ENCODE data around the gene RPS25. TPM values are rescaled to one million over a fixed set of nuclear protein-coding genes. Genes with fewer than 3 reads are reported as not detected.

RPS25 gene
- polyA plus RNA-seq, 1 of the 3 experiments (the other 2 are of a cell fraction) = 2,688 TPM

DNA sequence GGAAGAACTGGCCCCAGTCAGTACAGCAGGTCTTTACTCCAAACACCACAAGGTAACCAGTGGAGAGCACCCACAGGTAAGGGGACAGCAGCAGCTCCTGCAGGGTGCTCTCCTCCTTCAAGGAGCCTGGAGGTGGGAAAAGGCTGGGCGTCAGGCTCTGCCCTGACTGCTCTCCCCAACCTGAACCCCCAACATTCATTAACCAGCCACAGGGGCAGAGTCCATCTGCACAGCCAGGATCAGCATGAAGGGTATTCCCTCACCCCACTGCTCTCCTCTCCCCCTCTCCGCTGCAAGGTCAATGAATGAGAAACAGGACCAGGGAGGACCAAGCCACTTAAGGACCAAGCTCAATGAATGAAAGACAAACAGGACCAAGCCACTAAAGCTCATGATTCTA lies 8.8 kb upstream of the RPS25 start:
- H3K9ac ChIP-seq = no peak overlapping the region
- H3K9me2 ChIP-seq = no peaks in the 10 kb centered on the region
- WGBS (ENCODE audit: low lambda C conversion rate) = 95% methylated on average over 2 of the region's 2 CpGs
- H3K9me3 ChIP-seq = no peaks in the 10 kb centered on the region
- H3K79me2 ChIP-seq (ENCODE audit: insufficient read depth) = peaks cover 7% of the 10 kb centered on the region; the same call in 1 of the 2 replicates
- H3K27ac ChIP-seq (ENCODE audit: low read depth in 2 of 2, low read length in 1 of 2) = no peak overlapping the region
- H3K4me2 ChIP-seq = no peak overlapping the region
- CTCF ChIA-PET = interaction anchor here (1.2 to 1.4 kb wide), 2 partner anchors 17 to 68 kb away, joined by 3 read pairs; no protein-coding TSS in a partner anchor
- DNase-seq = no peak
- H3K36me3 ChIP-seq (replicated peaks in 1 of 2; ENCODE audit: control insufficient read depth in 1 of 2, insufficient read depth in 2 of 2, low read length in 1 of 2) = peaks cover 16 to 34% of the 10 kb centered on the region in 2 experiments
- peaks cover 12 to 15% of the 10 kb centered on the region in 2 experiments; a peak in 3 of 4 replicates for H3K4me1 ChIP-seq (ENCODE audit: control insufficient read depth in 1 of 2, insufficient read depth in 2 of 2, low read depth in 1 of 2, low read length in 1 of 2)
- no peaks in the 10 kb centered on the region for H4K20me1 ChIP-seq (ENCODE audit: insufficient read depth)
- no peaks in the 10 kb centered on the region for H3K27me3 ChIP-seq (ENCODE audit: insufficient read depth)
- TF ChIP-seq CHD2 (IDR thresholded peaks at IDR 0.05; ENCODE audit: low read length, partially characterized antibody) (no peak), FOSL2 (IDR thresholded peaks at IDR 0.05; ENCODE audit: borderline replicate concordance, low read depth) (no peak)
- TF ChIP-seq, protein P1, sequence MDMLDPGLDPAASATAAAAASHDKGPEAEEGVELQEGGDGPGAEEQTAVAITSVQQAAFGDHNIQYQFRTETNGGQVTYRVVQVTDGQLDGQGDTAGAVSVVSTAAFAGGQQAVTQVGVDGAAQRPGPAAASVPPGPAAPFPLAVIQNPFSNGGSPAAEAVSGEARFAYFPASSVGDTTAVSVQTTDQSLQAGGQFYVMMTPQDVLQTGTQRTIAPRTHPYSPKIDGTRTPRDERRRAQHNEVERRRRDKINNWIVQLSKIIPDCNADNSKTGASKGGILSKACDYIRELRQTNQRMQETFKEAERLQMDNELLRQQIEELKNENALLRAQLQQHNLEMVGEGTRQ (IDR thresholded peaks at IDR 0.05; ENCODE audit: borderline replicate concordance, low read depth, low read length) = no peak
- TF ChIP-seq, protein P2, sequence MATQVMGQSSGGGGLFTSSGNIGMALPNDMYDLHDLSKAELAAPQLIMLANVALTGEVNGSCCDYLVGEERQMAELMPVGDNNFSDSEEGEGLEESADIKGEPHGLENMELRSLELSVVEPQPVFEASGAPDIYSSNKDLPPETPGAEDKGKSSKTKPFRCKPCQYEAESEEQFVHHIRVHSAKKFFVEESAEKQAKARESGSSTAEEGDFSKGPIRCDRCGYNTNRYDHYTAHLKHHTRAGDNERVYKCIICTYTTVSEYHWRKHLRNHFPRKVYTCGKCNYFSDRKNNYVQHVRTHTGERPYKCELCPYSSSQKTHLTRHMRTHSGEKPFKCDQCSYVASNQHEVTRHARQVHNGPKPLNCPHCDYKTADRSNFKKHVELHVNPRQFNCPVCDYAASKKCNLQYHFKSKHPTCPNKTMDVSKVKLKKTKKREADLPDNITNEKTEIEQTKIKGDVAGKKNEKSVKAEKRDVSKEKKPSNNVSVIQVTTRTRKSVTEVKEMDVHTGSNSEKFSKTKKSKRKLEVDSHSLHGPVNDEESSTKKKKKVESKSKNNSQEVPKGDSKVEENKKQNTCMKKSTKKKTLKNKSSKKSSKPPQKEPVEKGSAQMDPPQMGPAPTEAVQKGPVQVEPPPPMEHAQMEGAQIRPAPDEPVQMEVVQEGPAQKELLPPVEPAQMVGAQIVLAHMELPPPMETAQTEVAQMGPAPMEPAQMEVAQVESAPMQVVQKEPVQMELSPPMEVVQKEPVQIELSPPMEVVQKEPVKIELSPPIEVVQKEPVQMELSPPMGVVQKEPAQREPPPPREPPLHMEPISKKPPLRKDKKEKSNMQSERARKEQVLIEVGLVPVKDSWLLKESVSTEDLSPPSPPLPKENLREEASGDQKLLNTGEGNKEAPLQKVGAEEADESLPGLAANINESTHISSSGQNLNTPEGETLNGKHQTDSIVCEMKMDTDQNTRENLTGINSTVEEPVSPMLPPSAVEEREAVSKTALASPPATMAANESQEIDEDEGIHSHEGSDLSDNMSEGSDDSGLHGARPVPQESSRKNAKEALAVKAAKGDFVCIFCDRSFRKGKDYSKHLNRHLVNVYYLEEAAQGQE (IDR thresholded peaks at IDR 0.05; ENCODE audit: low read depth, low read length) = no peak
- TF ChIP-seq, protein P3, sequence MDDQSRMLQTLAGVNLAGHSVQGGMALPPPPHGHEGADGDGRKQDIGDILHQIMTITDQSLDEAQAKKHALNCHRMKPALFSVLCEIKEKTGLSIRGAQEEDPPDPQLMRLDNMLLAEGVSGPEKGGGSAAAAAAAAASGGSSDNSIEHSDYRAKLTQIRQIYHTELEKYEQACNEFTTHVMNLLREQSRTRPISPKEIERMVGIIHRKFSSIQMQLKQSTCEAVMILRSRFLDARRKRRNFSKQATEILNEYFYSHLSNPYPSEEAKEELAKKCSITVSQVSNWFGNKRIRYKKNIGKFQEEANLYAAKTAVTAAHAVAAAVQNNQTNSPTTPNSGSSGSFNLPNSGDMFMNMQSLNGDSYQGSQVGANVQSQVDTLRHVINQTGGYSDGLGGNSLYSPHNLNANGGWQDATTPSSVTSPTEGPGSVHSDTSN (IDR thresholded peaks at IDR 0.05) = no peak
- POLR2A ChIA-PET = no interaction called here
- H3K4me3 ChIP-seq (ENCODE audit: low read depth in 2 of 2, low read length in 1 of 2) = no peak overlapping the region
- H2AFZ ChIP-seq (ENCODE audit: low read depth) = no peak overlapping the region
- H3F3A ChIP-seq (replicated peaks; ENCODE audit: insufficient read depth) = peaks cover 12% of the 10 kb centered on the region

DNA sequence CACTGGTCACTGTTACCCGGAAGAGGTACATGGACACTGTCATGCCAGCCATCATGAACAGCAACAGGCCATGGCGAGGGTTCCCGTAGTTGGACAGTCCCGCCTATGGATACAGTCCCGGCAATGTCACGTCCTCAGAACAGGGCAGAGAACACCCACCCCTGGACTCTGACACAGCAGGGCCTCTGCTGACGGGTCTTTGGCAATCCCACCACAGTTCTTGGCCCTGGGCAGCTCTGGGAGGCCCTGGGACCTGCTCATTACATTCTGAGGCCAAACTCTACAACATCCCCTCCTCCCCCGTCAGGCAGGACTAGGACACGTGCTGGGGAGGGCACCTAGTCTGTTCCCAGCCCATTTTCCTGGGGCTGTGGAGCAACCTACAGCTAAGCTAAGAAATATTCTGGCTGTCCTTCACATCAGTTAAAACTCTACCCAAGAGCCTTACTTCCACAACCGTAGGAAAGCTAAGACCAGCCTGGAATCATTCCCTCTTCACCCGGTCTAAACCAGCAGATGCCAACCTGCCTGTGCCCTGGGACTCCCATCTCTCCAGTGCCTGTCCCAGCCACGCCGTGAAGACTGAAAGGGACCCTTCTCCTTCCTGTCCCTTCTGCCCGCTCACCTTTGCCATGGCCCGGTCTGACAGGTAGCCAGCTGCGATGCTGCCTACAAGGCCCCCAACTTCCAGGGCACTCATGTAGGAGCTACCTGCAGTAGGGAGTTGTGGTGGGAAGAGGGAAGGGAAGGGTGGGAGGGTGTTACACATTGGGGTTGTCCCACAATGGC lies 8.0 kb upstream of the RPS25 start:
- Histone ChIP-seq H3K79me2 (ENCODE audit: insufficient read depth) (peaks cover 15% of the 10 kb centered on the region; the same call in 1 of the 2 replicates), H3K27ac (ENCODE audit: low read depth in 2 of 2, low read length in 1 of 2) (no peak overlapping the region), H3K4me2 (no peak overlapping the region), H3K9me2 (no peaks in the 10 kb centered on the region), H3K4me3 (ENCODE audit: low read depth in 2 of 2, low read length in 1 of 2) (no peak overlapping the region), H3K4me1 (ENCODE audit: control insufficient read depth in 1 of 2, insufficient read depth in 2 of 2, low read depth in 1 of 2, low read length in 1 of 2) (peaks cover 12 to 15% of the 10 kb centered on the region in 2 experiments; a peak in 3 of 4 replicates), H4K20me1 (ENCODE audit: insufficient read depth) (no peaks in the 10 kb centered on the region), H3K36me3 (replicated peaks in 1 of 2; ENCODE audit: control insufficient read depth in 1 of 2, insufficient read depth in 2 of 2, low read length in 1 of 2) (peaks cover 22 to 40% of the 10 kb centered on the region in 2 experiments), H3F3A (replicated peaks; ENCODE audit: insufficient read depth) (peaks cover 12% of the 10 kb centered on the region), H3K27me3 (ENCODE audit: insufficient read depth) (no peaks in the 10 kb centered on the region), H3K9ac (no peak overlapping the region), H2AFZ (ENCODE audit: low read depth) (no peak overlapping the region), H3K9me3 (no peaks in the 10 kb centered on the region)
- no peak for DNase-seq
- ChIA-PET CTCF (interaction anchor here (1.4 kb wide), 1 partner anchor 19 kb away, joined by 3 read pairs; no protein-coding TSS in a partner anchor), POLR2A (interaction anchor here (0.8 to 1.4 kb wide), 2 partner anchors 11 to 30 kb away, joined by 3 read pairs; no protein-coding TSS in a partner anchor)
- 94% methylated on average over 12 of the region's 16 CpGs for WGBS (ENCODE audit: low lambda C conversion rate)
- TF ChIP-seq JUND (IDR thresholded peaks at IDR 0.05) = no peak
- TF ChIP-seq RAD21 (IDR thresholded peaks at IDR 0.05; ENCODE audit: low read length) = no peak
- TF ChIP-seq RFX5 (IDR thresholded peaks at IDR 0.05; ENCODE audit: low read length) = no peak
- no peak for TF ChIP-seq FOXM1 (IDR thresholded peaks at IDR 0.05; ENCODE audit: low read depth)
- TF ChIP-seq YY1 (IDR thresholded peaks at IDR 0.05; ENCODE audit: low read depth) = no peak
- TF ChIP-seq, protein P4, sequence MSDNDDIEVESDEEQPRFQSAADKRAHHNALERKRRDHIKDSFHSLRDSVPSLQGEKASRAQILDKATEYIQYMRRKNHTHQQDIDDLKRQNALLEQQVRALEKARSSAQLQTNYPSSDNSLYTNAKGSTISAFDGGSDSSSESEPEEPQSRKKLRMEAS (IDR thresholded peaks at IDR 0.05; ENCODE audit: low read depth) = no peak
- no peak for TF ChIP-seq EZH2phosphoT487 (IDR thresholded peaks at IDR 0.05; ENCODE audit: borderline replicate concordance, low read depth)
- TF ChIP-seq GABPA (IDR thresholded peaks at IDR 0.05; ENCODE audit: low read depth) = no peak
- TF ChIP-seq, protein P2 (IDR thresholded peaks at IDR 0.05; ENCODE audit: low read depth, low read length) = no peak
- no peak for TF ChIP-seq CHD2 (IDR thresholded peaks at IDR 0.05; ENCODE audit: low read length, partially characterized antibody)
- TF ChIP-seq MEF2A (IDR thresholded peaks at IDR 0.05; ENCODE audit: borderline replicate concordance, low read depth) = no peak
- no peak for TF ChIP-seq RXRA (IDR thresholded peaks at IDR 0.05; ENCODE audit: borderline replicate concordance, low read depth)
- no peak for TF ChIP-seq FOSL2 (IDR thresholded peaks at IDR 0.05; ENCODE audit: borderline replicate concordance, low read depth)

All from SK-N-SH (cell line).